NB4 (cell line): Measurements from ENCODE around the gene MCC.

Source experiments
- POLR2A ChIP-seq: IDR thresholded peaks from 2 replicates; pipeline ENCODE4 v1.6.1; 2011; ENCODE audit warnings: mild to moderate bottlenecking; ENCODE audit not compliant: insufficient read length; ENCODE audit errors: extremely low read depth
- TF ChIP-seq, protein P1 (sequence below): IDR thresholded peaks from one replicate; pipeline ENCODE4 v1.5.1; 2012; ENCODE audit warnings: low read depth, low read length

DNA sequence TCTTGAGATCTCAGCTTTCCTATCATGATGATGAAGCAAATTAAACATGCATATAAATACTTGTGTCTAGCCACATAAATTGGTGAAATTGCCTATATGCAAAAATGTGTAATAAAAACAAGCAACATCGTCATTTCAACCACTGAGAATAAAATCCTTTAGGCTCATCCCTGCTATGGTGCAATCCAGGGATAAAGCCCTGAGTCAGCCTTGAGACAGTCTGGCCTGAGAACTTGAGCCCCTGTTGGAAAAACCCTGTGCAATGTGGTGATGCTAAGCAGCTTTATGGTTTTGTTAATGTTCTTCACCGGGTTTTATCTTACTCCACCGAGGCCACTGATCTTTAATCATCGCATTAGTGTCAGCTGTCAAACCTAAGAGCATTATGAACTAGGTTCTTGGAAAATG lies 341.1 kb downstream of the MCC start:
- TF ChIP-seq, protein P1, sequence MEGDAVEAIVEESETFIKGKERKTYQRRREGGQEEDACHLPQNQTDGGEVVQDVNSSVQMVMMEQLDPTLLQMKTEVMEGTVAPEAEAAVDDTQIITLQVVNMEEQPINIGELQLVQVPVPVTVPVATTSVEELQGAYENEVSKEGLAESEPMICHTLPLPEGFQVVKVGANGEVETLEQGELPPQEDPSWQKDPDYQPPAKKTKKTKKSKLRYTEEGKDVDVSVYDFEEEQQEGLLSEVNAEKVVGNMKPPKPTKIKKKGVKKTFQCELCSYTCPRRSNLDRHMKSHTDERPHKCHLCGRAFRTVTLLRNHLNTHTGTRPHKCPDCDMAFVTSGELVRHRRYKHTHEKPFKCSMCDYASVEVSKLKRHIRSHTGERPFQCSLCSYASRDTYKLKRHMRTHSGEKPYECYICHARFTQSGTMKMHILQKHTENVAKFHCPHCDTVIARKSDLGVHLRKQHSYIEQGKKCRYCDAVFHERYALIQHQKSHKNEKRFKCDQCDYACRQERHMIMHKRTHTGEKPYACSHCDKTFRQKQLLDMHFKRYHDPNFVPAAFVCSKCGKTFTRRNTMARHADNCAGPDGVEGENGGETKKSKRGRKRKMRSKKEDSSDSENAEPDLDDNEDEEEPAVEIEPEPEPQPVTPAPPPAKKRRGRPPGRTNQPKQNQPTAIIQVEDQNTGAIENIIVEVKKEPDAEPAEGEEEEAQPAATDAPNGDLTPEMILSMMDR, result no peak
- TF ChIP-seq POLR2A, result no peak
